Hematopoietic multipotent progenitor cell treated with erythropoietin and hydrocortisone succinate and interleukin-3 and kit ligand, for 8 days (in vitro differentiated cells): ENCODE results near the gene SYTL5.

Experiments used
- DNase-seq: peaks from one replicate; pipeline ENCODE4 v3.0.0-alpha.2; 2015

Gene SYTL5

DNA sequence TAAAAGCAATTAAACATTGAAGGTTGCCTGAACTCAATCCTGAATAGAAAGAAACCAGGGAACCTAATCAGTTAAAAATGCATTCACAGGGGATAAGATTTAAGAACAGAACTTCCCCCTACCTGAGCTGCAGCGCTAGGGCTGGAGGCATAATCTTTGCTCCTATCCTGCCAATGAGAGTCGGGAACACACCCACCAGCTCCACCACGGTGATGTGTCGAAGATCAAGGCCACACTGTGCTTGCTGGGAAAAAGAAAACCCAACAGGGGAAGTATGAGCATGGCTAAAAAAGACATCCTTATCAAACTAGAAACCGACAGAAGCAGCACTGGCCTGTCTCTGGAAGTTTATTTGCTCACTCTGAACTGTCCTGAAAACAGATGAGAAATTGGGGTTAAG lies 148.0 kb downstream of the SYTL5 start:
- no peak for DNase-seq

DNA sequence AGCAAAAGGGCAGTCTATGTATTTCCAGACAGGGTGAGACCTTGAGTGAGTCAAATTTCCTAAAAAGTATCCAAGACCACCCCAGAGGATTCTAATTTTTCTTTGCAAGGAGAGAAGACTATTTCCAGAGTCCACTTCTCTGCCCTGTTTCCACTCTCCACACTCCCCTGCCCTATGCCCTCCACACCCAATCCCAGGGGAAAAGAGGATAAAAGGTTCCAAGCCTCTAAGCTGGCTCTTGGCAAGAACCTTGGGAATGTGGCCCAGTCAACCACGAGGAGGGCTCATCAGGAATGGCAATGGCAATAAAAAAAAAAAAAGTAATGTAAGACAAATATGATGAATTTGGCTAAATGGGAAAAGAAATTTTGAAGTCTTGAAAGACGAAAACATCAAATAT lies 148.5 kb downstream of the SYTL5 start:
- no peak for DNase-seq

DNA sequence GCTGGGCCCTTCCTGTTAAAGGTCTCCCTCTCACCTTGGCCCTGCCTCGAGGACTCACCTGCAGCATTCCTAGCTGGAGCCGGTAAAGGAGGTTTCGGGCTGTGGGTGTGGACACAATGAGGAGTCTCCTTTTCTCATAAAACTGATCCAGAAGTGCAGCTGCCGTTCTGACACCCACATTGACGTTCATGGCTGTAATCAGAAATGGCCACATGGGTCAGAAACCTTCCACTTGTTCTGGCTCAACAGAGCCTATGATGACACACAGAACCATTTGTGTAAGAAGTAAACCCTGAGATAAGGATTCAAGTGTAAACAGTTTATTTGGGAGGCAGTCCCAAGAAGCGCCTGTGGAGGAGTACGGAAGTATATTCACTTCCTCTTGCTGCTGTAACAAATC lies 150.5 kb downstream of the SYTL5 start:
- no peak for DNase-seq

DNA sequence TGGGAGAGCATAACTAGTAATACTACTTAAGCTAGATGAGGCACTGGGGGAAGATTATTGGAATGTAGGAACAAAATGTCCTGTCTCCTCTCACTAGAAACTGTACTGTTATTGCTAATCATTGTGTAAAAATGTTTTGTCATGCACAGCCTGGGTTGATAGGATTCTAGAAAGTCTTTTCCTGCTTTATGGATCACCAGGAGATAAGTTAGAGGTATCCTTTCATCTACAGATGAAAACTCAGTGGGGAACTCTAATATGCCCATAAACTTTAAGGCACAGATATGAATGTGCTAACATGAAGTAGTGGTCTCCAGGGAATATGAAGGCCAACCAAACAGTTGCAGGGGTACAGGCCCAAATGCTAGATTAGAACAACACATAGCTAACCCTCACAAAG lies 156.8 kb downstream of the SYTL5 start:
- no peak for DNase-seq

DNA sequence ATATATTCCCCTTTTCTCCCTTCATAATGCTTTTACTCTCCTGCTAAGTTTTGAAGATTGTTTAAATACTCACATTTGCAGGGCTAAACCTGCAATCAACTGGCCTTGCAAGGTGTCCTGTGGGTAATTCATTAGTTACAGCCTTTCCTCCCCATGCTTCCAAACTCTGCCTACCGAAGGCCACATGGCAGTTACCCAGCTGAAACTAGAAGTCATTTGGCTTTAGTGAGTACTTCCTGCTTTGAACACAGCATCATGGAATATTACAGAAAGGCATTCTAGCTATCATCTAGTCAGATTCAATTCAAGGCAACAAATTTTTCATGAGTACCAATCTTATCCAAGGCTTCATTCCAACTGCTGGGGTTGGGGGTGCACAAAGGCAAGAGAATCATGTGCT lies 158.7 kb downstream of the SYTL5 start:
- DNase-seq: no peak

DNA sequence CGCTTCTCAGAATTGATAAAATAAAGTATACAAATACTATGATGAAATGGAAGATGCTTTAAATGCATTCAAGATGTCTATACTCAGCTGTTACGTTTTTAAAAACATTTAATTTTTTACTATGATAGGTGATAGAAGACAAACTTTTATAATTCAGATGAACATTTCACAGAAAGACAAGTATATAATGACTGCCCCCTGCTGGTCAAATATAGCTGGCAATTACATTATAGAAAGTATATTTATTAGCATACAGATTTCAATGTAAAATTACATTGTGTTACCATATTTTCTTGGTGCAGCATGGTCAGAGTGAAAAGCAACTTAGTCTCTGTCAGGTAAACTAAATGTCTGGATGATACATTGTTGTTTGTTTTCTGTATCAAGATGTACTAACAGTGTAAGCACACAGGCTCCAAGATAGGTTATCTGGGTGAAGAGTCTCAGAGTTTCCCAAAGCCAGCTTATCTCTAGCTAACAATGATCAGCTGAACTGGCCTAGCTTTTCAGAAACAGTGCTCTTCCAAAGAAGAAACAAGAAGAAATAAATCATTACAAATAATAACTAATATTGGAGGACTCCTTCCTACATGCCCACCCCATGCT lies 160.2 kb downstream of the SYTL5 start:
- peak; percentile 25 for DNase-seq

DNA sequence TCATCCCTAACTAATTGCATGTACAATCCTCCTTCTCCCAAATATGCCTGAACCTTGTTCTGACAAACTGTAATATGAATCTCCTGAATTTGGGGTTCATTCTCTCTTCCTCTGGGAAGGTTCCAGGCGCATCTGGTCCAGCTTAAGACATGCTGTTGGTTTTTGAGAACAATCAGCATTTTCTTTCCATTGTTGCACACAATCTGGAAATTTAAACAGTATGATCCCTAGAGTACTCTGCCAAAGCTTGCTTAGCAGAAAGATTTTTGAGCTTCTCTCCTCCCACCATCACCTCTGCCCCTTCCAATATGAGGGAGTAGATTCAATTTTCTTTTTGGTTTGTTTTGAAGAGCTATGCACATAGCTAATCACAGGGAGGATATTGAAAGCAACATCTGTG lies 164.2 kb downstream of the SYTL5 start:
- DNase-seq: no peak

DNA sequence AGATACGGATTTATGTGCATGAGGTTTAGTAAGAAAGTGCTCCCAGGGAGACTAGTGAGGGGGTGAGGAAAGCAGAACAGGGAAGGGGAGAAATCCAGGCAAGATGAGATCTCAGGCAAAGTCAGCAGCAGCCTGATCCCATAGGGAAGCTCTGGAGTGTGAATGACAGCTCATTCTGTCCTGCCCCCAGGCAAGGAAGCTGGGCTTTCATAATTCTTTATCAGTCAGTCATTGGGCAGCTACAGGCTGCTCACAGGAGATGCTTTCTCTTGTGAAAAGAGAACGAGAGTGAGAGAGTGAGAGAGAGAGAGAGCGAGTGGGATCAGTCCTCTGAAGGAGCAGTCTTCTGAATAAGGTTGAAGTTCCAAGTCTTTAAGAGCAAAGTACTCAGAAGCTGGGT lies 166.2 kb downstream of the SYTL5 start:
- no peak for DNase-seq

DNA sequence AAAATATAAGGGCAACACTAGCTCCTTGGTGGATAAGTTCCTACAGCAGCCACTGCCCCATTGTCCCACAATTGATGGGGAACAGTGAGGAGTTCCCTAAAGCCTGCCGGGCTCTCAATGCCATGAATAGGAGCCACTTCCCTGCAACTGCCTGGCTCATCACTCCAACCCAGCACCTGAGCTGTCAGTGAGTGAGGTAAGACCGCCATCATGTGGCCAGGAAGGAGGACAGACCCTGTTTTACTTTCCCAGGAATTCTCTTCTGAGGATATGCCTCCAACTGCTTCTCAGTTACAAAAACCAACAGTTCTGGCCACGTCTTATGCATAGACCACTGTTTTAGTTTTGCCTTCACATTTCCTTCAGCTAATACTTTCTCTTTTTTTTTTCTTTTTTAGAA lies 168.8 kb downstream of the SYTL5 start:
- peak; percentile 4 for DNase-seq

DNA sequence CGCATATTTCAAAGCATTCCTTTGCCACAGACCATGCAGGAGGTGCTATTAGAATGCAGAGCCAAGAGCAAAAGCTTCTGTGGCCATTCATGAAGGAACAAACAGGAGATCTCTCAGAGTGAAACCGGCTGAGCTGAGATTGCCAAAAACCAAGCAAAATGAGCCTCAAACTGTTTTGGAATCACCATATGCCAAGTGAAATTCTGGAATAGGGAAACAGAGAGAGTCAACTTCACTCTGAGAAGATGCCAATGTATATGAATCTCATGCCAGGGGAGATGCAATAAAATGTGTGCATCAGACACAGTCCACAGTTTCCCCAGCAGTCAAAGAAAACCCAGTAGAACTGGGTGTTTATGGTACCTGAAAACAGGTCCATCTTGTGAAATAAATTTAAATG lies 172.0 kb downstream of the SYTL5 start:
- DNase-seq: no peak
